Adipose tissue (tissue), 3 donors: ENCODE data around the gene HEXIM2. TPM values are rescaled to one million over a fixed set of nuclear protein-coding genes. Genes with fewer than 3 reads are reported as not detected.

Source experiments
- H3K27ac ChIP-seq: one replicate; pipeline ENCODE4 v1.5.1; 2013; ENCODE audit warnings: low read depth, low read length
- WGBS, 3 donors: extraction: QIAGEN DNeasy Blood & Tissue Kit; methylation state at CpG; one replicate each; pipeline ENCODE4 v1.1.7; 2013; 5-methylcytosine and 5-hydroxymethylcytosine counted together
- polyA plus RNA-seq, 3 donors: library from polyadenylated mRNA; stranded (reverse); fragments of 200-250 nt; gene quantifications; one replicate each; pipeline ENCODE4 v1.2.3, GENCODE V29; 2013
- donor health status: healthy with polysubstance abuse.
- donor health status: Bipolar disorder and iron deficiency.
- donor health status: healthy.

HEXIM2 gene
- polyA plus RNA-seq, 3 donors: 5.4 to 8.0 (median 7.8) TPM

DNA sequence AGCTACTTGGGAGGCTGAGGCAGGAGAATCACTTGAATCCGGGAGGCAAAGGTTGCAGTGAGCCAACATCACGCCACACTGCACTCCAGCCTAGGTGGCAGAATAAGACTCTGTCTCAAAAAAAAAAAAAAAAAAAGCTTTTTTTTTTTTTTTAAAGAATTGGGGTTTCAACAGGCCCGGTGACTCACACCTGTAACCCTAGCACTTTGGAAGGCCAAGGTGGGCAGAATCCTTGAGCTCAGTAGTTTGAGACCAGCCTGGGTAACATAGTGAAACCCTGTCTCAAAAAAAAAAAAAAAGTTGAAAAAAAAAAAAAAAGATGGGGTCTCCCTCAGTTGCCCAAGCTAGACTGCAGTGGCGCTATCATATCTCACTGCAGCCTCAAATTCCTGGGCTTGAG lies 6.6 kb upstream of the HEXIM2 start:
- 93 to 97% (median 96%) methylated on average over 3 to 4 of the region's 4 CpGs for WGBS, 3 donors
- no peak overlapping the region for H3K27ac ChIP-seq

DNA sequence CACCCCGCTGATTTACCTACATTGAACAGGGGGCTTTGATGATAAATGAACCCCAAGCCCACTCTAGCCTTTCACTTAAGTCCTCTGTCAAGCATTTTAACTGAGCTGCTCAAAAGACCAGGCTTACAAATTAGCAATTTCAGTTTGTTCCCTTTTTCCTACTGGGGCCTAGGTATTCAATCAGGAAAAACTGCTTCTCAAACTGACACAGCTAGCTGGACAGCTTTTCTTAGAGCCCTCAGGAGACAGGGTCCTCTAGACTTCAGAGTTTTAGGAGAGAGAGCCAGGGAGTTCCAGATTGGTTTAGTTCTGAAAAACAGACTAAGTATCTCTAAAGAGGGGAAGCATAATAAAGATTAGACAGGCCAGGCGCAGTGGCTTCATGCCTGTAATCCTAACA lies 6.2 kb upstream of the HEXIM2 start:
- WGBS, 3 donors: 89 to 98% (median 96%) methylated on average over 2 of the region's 2 CpGs
- H3K27ac ChIP-seq: no peak overlapping the region

DNA sequence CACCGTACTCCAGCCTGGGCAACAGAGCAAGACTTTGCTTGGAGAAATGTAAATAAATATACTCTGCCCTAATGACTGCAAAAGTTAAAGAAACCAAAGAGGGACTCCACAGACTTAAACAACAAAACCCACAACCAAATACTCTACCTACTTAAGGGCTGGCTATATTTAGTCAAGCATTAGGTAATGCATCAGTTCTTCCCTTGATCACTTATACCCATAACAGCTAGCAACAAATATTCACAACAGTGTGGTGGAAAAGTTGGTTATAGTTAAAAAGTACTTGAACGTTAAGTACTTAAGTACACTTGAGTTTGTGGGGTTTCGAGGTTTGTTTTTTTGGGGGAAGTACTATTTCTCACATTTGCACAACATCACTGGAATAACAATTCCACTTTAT lies 5.4 kb upstream of the HEXIM2 start:
- no peak overlapping the region for H3K27ac ChIP-seq
- WGBS, 3 donors: 78 to 94% (median 79%) methylated on average over 3 of the region's 3 CpGs

DNA sequence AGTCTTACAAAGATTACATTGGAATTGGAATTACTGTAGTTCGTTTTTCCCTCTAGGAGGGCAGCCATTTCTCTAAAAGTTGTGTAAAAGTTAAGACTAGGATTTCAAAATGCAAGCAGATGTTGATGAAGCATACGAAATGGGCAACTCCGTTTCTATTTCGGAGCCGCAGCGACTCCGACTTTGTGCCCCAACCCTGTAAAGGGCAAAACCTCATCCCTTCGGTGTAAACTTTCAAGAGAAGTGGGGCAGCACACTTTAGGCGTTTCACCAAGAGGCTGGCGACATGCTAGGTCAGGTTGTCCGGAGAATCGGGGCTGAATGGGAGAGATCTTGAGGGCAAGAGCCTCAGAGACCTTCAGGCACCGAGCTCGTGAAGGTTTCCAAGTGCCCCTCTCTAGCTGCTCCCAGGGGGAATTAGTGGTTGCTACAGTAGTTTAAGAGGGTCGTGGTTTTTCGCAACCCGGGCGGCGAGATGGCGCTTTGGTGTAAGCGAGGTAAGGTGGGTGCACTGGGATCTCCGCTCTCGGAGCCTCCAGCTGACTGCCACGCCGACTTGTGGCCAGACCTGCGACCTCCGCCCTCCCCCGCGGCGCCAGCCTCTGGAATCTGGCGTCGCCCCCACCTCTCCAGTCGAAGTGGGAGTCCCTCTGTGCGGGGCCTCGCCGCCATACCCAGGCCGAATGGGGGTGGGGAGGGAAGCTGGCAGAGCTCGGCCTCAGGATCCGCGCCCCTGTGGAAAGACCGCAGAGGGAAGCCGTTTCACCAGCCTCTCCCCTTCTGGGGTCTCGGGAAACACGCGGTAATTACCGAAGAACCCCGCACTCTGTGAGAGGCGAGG lies 1.0 kb upstream of the HEXIM2 start:
- 0 to 1% (median 0%) methylated on average over 44 to 48 of the region's 48 CpGs for WGBS, 3 donors

DNA sequence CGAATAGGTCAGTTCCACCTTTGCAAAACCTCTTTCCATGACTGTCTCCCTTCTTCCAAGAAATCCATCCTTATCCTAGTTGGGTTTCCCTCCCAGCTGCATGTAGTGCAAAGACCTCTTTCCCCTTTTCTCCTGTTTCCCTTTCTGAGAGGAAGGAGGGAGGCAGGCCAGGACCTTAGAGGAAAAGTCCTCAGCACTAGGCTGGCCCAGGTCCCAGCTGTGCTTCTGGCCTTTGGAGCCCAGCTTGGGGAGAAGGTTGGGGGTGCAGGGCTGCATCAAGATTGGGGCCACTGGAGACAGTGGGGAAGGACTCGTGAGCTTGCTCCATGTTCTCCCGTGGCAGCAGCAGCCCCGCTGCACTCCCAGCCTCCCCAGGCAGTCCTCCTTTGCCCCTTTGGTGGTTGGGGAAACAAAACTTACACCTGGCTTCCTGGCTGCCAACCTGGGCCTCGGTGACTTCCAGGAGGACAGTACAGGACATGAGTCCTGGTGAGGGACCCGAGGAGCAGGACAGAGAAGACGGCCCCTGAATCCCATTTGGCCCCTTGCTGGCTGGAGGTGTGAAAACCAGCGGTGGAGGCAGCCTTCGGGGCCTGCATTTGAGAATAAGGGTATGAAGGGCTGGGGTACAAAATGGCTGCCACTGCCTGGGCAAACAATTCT lies 481 bp downstream of the HEXIM2 start:
- no peak overlapping the region for H3K27ac ChIP-seq
- 49 to 58% (median 52%) methylated on average over 9 of the region's 9 CpGs for WGBS, 3 donors

More for the DNA sequence above, 1.0 kb upstream of the HEXIM2 start:
- H3K27ac ChIP-seq: peak overlapping the region; percentile 87

DNA sequence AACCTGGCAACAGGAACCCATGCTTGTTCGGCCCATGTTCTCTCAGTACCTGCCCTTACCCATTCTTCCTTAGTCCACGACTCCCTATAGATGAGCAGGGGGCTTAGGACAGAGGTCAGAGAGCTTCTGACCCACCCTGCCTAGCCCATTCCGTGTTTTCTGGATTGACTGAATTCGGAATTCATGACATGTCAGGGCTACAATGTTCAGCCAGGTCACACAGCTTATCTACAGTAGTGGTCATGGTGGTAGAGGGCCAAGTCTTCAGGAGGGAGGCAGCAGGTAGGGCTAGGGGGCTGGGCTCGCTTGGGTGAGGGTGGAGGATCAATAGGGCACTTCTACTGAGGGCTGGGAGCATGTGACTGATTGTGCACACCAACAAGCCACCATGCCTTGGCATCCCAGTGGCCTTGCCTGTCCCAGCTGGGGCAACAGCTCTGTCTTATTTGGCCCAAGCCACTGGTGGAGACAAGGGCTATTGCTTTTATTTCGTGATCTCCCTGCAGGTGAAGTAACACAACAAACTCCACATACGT lies 3.1 kb downstream of the HEXIM2 start:
- H3K27ac ChIP-seq: no peak overlapping the region
- 82 to 93% (median 83%) methylated on average over 7 of the region's 7 CpGs for WGBS, 3 donors

DNA sequence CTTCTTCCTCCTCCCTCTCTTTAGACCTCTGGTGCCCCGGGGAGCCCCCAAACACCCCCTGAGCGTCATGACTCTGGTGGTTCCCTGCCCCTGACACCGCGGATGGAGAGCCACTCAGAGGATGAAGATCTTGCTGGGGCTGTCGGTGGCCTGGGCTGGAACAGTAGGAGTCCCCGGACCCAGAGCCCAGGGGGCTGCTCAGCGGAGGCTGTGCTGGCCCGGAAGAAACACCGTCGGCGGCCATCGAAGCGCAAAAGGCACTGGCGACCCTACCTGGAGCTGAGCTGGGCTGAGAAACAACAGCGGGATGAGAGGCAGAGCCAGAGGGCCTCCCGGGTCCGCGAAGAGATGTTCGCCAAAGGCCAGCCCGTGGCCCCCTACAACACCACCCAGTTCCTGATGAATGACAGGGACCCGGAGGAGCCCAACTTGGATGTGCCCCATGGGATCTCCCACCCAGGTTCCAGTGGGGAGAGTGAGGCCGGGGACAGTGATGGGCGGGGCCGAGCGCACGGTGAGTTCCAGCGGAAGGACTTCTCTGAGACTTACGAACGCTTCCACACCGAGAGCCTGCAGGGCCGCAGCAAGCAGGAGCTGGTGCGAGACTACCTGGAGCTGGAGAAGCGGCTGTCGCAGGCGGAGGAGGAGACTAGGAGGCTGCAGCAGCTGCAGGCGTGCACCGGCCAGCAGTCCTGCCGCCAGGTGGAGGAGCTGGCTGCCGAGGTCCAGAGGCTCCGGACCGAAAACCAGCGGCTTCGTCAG lies 7.5 kb downstream of the HEXIM2 start:
- 93 to 97% (median 94%) methylated on average over 43 of the region's 43 CpGs for WGBS, 3 donors
- no peak overlapping the region for H3K27ac ChIP-seq

DNA sequence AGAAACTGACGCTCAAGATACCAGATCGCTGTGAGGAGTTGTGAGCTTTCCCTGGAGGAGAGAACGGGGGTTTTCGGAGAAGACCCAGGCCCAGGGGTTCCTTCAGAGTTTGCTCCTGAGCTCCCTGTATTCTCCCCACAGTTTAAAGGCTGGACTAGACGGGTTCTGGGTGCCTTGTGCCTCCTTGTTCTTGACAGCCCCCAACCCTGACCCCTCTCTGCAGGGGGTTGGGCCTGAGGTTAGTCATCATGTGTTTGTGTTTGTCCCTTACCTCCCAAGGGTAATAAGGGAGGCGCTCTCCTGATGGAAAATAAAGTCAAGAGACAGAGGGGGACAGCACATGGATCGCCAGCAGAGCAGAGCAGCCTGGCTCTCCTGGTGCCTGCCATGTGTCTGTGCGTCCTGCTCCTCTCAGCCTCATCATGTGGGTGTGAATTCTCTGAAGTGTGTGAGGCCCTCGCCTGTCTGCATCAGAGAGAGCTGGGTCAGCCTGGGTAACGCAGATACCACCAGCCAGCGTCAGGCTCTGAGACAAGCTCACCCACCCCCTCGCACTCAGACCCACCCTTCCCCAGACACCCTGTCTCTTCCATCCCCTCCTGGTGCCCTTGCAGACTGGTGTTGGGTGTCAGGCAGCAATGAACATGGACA lies 8.7 kb downstream of the HEXIM2 start:
- H3K27ac ChIP-seq: no peak overlapping the region
- 82 to 91% (median 84%) methylated on average over 12 of the region's 12 CpGs for WGBS, 3 donors

DNA sequence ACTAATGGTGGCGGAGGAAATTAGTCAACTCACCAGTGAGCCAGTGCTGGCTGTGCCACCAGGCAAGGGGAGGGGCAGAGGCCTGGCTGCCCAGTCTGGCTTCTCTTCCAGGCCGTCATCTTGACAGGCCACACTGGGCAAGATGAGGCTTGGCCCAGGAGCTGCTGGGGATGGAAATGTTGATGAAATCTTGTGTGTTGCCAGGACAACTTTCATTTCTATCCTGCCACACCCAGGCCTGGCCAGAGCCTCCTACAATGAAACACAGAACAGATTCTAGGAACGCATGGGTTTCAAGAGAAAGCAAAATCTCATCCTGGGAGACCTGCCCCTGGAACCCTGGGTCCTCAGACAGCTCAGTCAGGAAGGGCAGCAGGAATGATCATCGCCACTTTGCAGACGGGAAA lies 9.3 kb downstream of the HEXIM2 start:
- no peak overlapping the region for H3K27ac ChIP-seq
- WGBS, 3 donors: 26 to 49% (median 26%) methylated on average over 5 of the region's 5 CpGs

DNA sequence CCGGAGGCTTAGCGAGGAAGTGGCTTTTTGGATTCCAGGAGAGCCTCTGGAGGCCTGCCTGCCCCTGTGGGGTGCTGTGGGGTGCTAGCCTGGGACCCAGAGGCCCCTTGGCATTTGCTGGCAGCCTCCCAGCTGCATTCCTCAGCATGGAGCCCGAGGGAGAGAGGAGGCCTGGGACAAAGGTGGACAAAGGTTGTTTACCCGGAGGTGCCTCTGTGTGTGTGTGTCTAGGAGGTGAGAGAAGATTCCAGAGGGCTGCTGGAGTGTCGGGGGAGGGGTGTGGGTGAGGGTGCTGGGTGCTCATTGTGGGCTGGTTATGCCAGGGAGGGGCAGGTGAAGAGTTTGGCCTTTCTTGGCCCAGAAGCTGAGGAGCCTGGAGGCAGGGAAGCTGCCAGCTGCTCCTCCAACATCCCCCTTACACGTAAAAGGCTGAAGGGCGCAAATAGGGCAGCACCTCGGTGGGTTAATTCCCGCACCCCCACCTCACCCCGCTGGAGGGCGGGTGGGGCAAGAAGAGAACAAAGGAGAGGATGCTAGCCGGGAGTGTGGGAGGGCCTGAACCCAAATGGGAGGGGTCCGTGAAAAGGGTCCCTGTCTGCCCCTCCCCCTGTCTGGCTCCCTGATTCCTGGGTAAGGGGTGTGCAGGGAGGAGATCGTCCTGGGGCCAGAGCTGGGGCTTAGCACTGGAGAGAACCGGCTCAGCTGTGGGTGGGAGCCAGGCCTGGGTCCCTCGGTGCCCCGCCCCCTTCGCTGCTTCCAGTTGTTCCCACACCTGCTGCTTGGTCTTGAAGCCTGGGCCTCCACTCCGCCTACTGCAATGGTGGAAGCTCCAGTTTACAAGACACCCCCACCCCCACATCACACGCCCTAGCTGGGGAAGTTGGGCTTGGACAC lies 9.9 kb downstream of the HEXIM2 start:
- 40 to 45% (median 43%) methylated on average over 20 of the region's 20 CpGs for WGBS, 3 donors
- peak overlapping the region; percentile 56 for H3K27ac ChIP-seq

DNA sequence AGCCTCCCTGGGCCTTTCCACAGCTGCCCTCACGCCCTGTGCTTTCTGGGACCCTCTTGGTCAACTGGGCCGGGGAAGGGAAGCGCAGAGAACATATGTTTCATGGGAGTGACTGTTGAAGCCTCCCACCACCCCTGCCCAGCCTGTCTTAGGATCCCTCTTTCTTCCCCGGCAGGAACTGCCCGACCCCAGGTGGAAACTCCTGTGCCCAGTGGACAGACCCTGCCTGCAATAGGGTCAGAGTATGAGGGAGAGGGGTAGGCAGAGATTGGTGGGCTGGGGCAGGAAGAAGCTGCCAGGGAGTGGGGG lies 10.5 kb downstream of the HEXIM2 start:
- peak overlapping the region; percentile 56 for H3K27ac ChIP-seq
- WGBS, 3 donors: 49 to 71% (median 63%) methylated on average over 4 to 5 of the region's 5 CpGs

DNA sequence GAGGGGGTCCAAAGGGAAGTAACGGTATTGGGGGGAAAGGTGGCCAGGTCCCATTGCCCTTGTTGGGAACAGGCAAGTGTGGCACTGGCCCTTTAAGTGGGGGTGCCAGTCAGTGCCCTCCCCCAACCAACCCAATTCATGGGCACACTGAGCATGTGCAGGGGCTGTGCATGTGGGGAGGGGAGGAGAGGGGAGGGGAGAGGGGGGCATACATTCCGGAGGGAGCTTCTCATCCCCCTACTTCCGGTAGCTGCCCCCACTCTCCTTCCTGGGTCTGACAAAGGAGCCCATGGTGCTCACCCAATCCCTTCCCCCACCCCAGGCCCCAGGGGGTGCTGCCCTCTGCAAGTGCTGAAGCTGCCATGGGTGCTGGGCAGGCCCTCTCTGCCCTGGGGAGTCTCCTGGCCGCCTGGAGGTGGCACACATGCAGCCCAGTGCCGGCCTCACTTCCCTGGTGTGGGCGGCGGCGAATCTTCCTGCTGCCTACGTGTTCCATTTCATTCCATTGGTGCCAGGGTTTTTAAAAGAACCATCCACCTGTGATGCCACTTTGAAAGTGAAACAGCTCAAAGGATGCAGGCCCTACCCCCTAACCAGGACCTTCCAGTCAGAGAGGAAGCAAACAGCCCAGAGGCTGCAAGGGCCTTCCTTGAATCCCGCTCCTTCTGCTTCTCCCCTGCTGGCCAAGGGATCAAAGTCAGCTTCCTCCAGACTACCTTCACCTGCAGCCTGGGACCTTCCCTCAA lies 11.0 kb downstream of the HEXIM2 start:
- 14 to 34% (median 28%) methylated on average over 9 to 10 of the region's 10 CpGs for WGBS, 3 donors
- no peak overlapping the region for H3K27ac ChIP-seq

DNA sequence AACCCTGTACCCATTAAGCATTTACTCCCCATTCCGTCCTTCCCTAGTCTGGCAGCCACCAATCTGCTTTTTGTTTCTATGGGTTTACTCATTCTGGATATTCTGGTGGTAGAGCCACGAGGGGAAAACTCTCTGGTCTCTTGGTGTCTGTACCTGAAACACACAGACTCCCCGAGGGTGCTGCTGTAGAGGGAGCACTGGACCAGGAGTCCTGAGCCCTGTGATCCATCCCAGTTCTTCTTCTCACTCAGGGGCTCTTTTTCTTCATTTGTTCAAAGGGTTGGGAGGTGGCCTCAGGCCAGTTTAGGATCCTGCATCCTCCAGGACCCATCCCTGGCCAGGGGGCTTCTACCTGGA lies 14.1 kb downstream of the HEXIM2 start:
- no peak overlapping the region for H3K27ac ChIP-seq

DNA sequence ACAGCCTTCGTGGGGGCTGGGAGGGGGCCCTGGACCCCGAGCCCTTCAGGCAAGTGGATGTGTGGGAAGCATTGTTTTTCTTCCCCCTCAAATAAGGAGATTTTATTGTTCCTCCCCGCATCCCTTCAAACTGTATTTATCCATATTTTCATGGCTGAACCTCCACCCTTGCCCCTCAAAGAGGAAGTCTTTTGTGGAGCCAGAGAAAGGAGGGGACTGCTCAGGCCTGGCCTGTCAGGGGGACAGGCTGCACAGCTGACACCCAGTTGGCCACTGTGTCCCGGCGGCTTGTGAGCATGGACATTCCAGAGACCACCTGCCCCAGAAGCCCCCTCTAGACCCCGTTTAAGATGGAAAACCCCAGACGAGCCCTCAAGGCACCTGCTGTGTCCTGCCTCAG lies 15.9 kb downstream of the HEXIM2 start:
- 83 to 89% (median 88%) methylated on average over 7 of the region's 7 CpGs for WGBS, 3 donors
- no peak overlapping the region for H3K27ac ChIP-seq

More for the DNA sequence above, 14.1 kb downstream of the HEXIM2 start:
- 77 to 91% (median 86%) methylated on average over 3 of the region's 3 CpGs for WGBS, 3 donors

DNA sequence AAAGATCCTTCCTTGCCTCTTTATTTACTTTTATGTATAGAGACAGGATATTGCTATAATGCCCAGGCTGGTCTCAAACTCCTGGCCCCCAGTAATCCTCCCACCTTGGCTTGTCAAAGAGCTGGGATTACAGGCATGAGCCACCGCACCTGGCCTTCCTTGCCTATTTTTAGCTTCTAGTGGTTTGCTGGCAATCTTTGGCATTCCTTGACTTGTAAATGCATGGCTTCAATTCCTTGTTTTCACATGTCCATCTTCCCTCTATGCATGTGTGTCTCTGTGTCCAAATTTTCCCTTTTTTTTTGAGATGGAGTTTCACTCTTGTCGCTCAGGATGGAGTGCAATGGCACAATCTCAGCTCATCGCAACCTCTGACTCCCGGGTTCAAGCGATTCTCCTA lies 22.5 kb downstream of the HEXIM2 start:
- H3K27ac ChIP-seq: no peak overlapping the region
- WGBS, 3 donors: 93% methylated on average over 5 of the region's 5 CpGs

DNA sequence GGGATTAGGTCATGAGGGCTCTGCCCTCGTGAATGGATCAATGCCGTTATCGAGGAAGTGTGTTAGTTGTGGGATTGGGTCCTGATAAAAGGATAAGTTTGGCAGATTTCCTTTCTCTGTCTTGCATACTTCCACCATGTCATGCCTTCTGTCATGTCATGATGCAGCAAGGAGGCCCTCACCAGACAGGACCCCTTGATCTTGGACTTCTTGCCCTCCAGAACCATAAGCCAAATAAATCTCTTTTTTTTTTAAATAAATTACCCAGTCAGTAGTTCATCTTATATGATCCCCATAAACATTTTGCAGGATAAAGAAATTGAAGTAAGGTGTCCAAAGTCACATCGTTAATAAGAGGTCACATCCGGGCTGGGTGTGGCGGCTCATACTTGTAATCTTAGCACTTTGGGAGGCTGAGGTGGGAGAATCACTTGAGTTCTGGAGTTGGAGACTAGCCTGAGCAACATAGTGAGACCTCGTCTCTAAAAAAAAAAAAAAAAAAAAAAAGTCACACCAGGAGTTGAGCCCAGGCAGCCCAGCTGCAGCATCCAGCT lies 25.2 kb downstream of the HEXIM2 start:
- H3K27ac ChIP-seq: no peak overlapping the region
- 64 to 73% (median 73%) methylated on average over 7 of the region's 7 CpGs for WGBS, 3 donors

DNA sequence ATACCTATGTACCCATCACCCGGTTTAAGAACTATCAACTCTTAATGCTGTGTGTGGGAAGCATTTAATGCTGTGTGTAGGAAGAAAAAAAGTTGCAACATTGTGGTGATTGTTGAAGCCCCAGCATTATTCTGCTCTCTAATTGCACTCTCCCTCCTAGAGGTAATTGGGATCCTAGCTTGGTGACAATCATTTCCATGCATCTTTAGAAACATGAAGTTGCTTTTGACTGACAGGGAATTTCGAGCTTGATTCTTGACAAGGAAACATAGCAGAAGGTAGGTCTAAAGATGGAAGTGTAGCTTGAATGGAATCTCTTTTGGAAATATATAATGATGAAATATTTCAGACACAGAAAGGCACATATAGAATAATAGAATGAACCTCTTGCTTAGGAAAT lies 27.3 kb downstream of the HEXIM2 start:
- 70 to 81% (median 72%) methylated on average over 2 of the region's 2 CpGs for WGBS, 3 donors
- H3K27ac ChIP-seq: no peak overlapping the region
